ENCODE measurements around the gene TBX2.

DNA sequence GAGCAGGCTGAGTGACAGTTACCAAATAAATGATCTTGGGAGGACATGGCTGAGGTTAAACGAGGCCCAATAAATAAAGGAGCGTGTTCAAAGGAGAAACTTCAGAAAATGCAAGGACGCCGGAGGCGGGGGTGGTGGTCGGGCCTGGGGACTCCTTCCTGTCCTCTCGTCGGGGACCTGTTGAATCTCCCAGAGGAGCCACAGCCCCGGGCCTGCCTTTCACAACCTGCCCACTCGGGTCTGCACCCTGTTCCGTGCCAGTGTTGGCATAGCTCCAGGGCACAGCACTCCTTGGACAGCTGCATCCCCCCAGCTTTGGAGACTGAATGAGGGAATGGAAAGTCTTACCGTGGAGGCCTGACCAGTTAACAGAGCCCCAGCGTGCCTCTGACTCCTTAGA is 44.4 kb downstream of the TBX2 start:
- TF ChIP-seq, protein P1, sequence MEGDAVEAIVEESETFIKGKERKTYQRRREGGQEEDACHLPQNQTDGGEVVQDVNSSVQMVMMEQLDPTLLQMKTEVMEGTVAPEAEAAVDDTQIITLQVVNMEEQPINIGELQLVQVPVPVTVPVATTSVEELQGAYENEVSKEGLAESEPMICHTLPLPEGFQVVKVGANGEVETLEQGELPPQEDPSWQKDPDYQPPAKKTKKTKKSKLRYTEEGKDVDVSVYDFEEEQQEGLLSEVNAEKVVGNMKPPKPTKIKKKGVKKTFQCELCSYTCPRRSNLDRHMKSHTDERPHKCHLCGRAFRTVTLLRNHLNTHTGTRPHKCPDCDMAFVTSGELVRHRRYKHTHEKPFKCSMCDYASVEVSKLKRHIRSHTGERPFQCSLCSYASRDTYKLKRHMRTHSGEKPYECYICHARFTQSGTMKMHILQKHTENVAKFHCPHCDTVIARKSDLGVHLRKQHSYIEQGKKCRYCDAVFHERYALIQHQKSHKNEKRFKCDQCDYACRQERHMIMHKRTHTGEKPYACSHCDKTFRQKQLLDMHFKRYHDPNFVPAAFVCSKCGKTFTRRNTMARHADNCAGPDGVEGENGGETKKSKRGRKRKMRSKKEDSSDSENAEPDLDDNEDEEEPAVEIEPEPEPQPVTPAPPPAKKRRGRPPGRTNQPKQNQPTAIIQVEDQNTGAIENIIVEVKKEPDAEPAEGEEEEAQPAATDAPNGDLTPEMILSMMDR (IDR thresholded peaks at IDR 0.05) = no peak
- no peak for TF ChIP-seq POLR2A (IDR thresholded peaks at IDR 0.05)
- no peak for TF ChIP-seq POLR2AphosphoS5 (IDR thresholded peaks at IDR 0.05)
- no peak for TF ChIP-seq EP300 (IDR thresholded peaks at IDR 0.05)

Measured in suprapubic skin (tissue), 4 donors.